H1 (cell line): ENCODE measurements around the gene SLC25A38. TPM values are rescaled to one million over a fixed set of nuclear protein-coding genes. Genes with fewer than 3 reads are reported as not detected.

ENCODE experiments used
- CTCF ChIA-PET: fragments of 300-600 bp; sonication (Branson Sonifier 250); formaldehyde crosslinking; loops from one replicate; lab custom pipeline; 2021; ENCODE audit not compliant: partially characterized antibody; lab: Charles Lee
- POLR2A ChIA-PET: fragments of 300-600 bp; sonication (Branson Sonifier 250); formaldehyde crosslinking; loops from one replicate; lab custom pipeline; 2021; ENCODE audit warnings: inconsistent platforms; ENCODE audit not compliant: partially characterized antibody; lab: Charles Lee
- DNase-seq, 2 experiments: peaks; one replicate each; pipeline versions ENCODE4 v3.0.0 to v3.0.0-alpha.2; 2010 to 2022; ENCODE audit warnings: low spot score in 2 of 2, low read depth in 1 of 2, mixed read lengths in 1 of 2
- FAIRE-seq: peaks from 2 replicates; lab custom pipeline; 2011; peaks lifted over from hg19 to GRCh38; lab: Jason Lieb, UNC
- H2AFZ ChIP-seq: 2 replicates; pipeline ENCODE4 v1.8.1; 2012; ENCODE audit warnings: low read length, inconsistent platforms
- H2AK5ac ChIP-seq: 2 replicates; pipeline ENCODE4 v1.6.1; 2013; ENCODE audit warnings: low read depth, low read length
- H2BK120ac ChIP-seq: replicated peaks from 2 replicates; pipeline ENCODE3; 2013; ENCODE audit warnings: low read depth, low read length, inconsistent platforms
- H2BK12ac ChIP-seq: 2 replicates; pipeline ENCODE4 v1.6.1; 2013; ENCODE audit warnings: low read depth, low read length
- H2BK15ac ChIP-seq: 2 replicates; pipeline ENCODE4 v1.6.1; 2013; ENCODE audit warnings: low read length
- H2BK20ac ChIP-seq: 2 replicates; pipeline ENCODE4 v1.6.1; 2013; ENCODE audit warnings: low read length
- H2BK5ac ChIP-seq: 2 replicates; pipeline ENCODE4 v1.6.1; 2013; ENCODE audit warnings: low read depth, low read length
- H3K14ac ChIP-seq: 2 replicates; pipeline ENCODE4 v1.6.1; 2013; ENCODE audit warnings: inconsistent platforms; ENCODE audit not compliant: insufficient read length
- H3K18ac ChIP-seq: 2 replicates; pipeline ENCODE4 v1.6.1; 2013; ENCODE audit warnings: low read length; ENCODE audit errors: extremely low read depth
- H3K23ac ChIP-seq: 2 replicates; pipeline ENCODE4 v1.6.1; 2013; ENCODE audit warnings: inconsistent platforms; ENCODE audit not compliant: insufficient read length
- H3K23me2 ChIP-seq: 2 replicates; pipeline ENCODE4 v1.6.1; 2013; ENCODE audit warnings: low read depth, low read length
- H3K27ac ChIP-seq: 2 replicates; pipeline ENCODE4 v1.6.1; 2011; ENCODE audit warnings: low read depth, low read length, inconsistent platforms
- H3K27me3 ChIP-seq, 4 experiments: replicated peaks in 1 of 4; 1 replicate in 1 of 4; 2 replicates in 3 of 4; pipeline versions ENCODE4 v1.6.1 to v1.8.1; 2011 to 2013; ENCODE audit warnings: low read length in 3 of 4, mild to moderate bottlenecking in 3 of 4, inconsistent platforms in 2 of 4, mixed read lengths in 2 of 4, moderate library complexity in 1 of 4; ENCODE audit not compliant: control insufficient read depth in 3 of 4, insufficient read depth in 3 of 4; ENCODE audit errors: extremely low read depth in 1 of 4
- H3K36me3 ChIP-seq, 4 experiments: 2 replicates each; pipeline versions ENCODE4 v1.6.1 to v1.8.1; 2011 to 2013; ENCODE audit warnings: mild to moderate bottlenecking in 4 of 4, low read length in 3 of 4, moderate library complexity in 2 of 4, control low read depth in 1 of 4, inconsistent platforms in 1 of 4; ENCODE audit not compliant: insufficient read depth in 4 of 4, control insufficient read depth in 2 of 4
- H3K4ac ChIP-seq: replicated peaks from 2 replicates; pipeline ENCODE3; 2013; ENCODE audit warnings: low read length, low read depth, mixed read lengths, inconsistent platforms; ENCODE audit not compliant: insufficient read length
- H3K4me1 ChIP-seq, 4 experiments: replicated peaks in 1 of 4; 1 replicate in 1 of 4; 2 replicates in 3 of 4; pipeline versions ENCODE4 v1.6.1 to v1.8.1; 2011 to 2013; ENCODE audit warnings: low read length in 3 of 4, inconsistent platforms in 2 of 4, mixed read lengths in 1 of 4; ENCODE audit not compliant: insufficient read depth in 4 of 4, control insufficient read depth in 3 of 4
- H3K4me2 ChIP-seq, 2 experiments: 2 replicates each; pipeline versions ENCODE4 v1.6.1 to v1.8.1; 2011 to 2013; ENCODE audit warnings: low read depth in 2 of 2, low read length in 2 of 2, control low read depth in 1 of 2, inconsistent platforms in 1 of 2, mild to moderate bottlenecking in 1 of 2; ENCODE audit not compliant: insufficient read depth in 1 of 2
- H3K4me3 ChIP-seq, 4 experiments: fragments of 200-600, 300-600 bp in 1 of 4; sonication (generic), shearing (Covaris generic), sonication (Bioruptor Twin) in 1 of 4; 2 replicates each; pipeline versions ENCODE4 v1.5.1 to v1.8.1; 2011 to 2016; ENCODE audit warnings: low read length in 4 of 4, low read depth in 3 of 4, control low read depth in 2 of 4, inconsistent platforms in 2 of 4, mild to moderate bottlenecking in 2 of 4, mixed read lengths in 1 of 4, moderate library complexity in 1 of 4; ENCODE audit not compliant: insufficient read depth in 2 of 4; ENCODE audit errors: extremely low read depth in 1 of 4
- H3K56ac ChIP-seq: replicated peaks from 2 replicates; pipeline ENCODE3; 2013; ENCODE audit warnings: low read depth, mild to moderate bottlenecking, mixed read lengths, low read length, inconsistent platforms; ENCODE audit not compliant: insufficient read length
- H3K79me1 ChIP-seq: 2 replicates; pipeline ENCODE4 v1.6.1; 2013; ENCODE audit warnings: low read depth, low read length, control low read depth
- H3K79me2 ChIP-seq, 2 experiments: 2 replicates each; pipeline versions ENCODE4 v1.6.1 to v1.8.1; 2012 to 2013; ENCODE audit warnings: low read length in 2 of 2, mild to moderate bottlenecking in 2 of 2, inconsistent platforms in 1 of 2; ENCODE audit not compliant: insufficient read depth in 2 of 2, control insufficient read depth in 1 of 2
- H3K9ac ChIP-seq, 4 experiments: replicated peaks in 1 of 4; 1 replicate in 1 of 4; 2 replicates in 3 of 4; pipeline versions ENCODE4 v1.6.1 to v1.8.1; 2011 to 2013; ENCODE audit warnings: low read depth in 3 of 4, low read length in 3 of 4, control low read depth in 2 of 4, mild to moderate bottlenecking in 2 of 4, moderate library complexity in 2 of 4, inconsistent platforms in 1 of 4; ENCODE audit errors: extremely low read depth in 1 of 4
- H3K9me3 ChIP-seq, 2 experiments: 2 replicates each; pipeline versions ENCODE4 v1.6.1 to v1.8.1; 2012 to 2013; ENCODE audit warnings: mild to moderate bottlenecking in 2 of 2, moderate library complexity in 2 of 2, control low read depth in 1 of 2, inconsistent platforms in 1 of 2, low read depth in 1 of 2, low read length in 1 of 2, mixed read lengths in 1 of 2; ENCODE audit not compliant: insufficient read depth in 2 of 2
- H4K20me1 ChIP-seq, 2 experiments: replicated peaks in 1 of 2; 2 replicates each; pipeline versions ENCODE3 to v1.8.1; 2011 to 2013; ENCODE audit warnings: inconsistent platforms in 2 of 2, low read length in 2 of 2, mild to moderate bottlenecking in 1 of 2; ENCODE audit not compliant: insufficient read depth in 2 of 2, control insufficient read depth in 1 of 2
- H4K5ac ChIP-seq: 2 replicates; pipeline ENCODE4 v1.6.1; 2013; ENCODE audit warnings: low read length, low read depth, mixed read lengths, inconsistent platforms; ENCODE audit not compliant: insufficient read length
- H4K8ac ChIP-seq: 2 replicates; pipeline ENCODE4 v1.8.0; 2013; ENCODE audit warnings: mild to moderate bottlenecking, moderate library complexity, low read length, inconsistent platforms; ENCODE audit not compliant: insufficient read depth; ENCODE audit errors: extremely low read depth
- H4K91ac ChIP-seq: replicated peaks from 2 replicates; pipeline ENCODE3; 2013; ENCODE audit warnings: low read length, mixed read lengths, inconsistent platforms; ENCODE audit not compliant: insufficient read length
- ATF2 ChIP-seq: IDR thresholded peaks from 2 replicates; pipeline ENCODE4 v1.6.1; 2012; ENCODE audit warnings: low read length, inconsistent platforms
- POLR2AphosphoS5 ChIP-seq: IDR thresholded peaks from 2 replicates; pipeline ENCODE4 v1.6.1; 2011; ENCODE audit warnings: low read depth, low read length
- POU5F1 ChIP-seq: IDR thresholded peaks from 2 replicates; pipeline ENCODE4 v1.6.1; 2011; ENCODE audit warnings: low read depth, mild to moderate bottlenecking, low read length, moderate library complexity
- RNF2 ChIP-seq: fragments of 200-900, 300-1000 bp; sonication (generic); IDR thresholded peaks from 2 replicates; pipeline ENCODE4 v1.7.1; 2016; ENCODE audit warnings: borderline replicate concordance, low read depth, mild to moderate bottlenecking, antibody characterized with exemption, low read length; ENCODE audit not compliant: poor library complexity, severe bottlenecking; ENCODE audit errors: missing control alignments
- WGBS, 2 experiments: shearing (Covaris generic) in 1 of 2; methylation state at CpG; one replicate each; pipeline versions ENCODE4 v1.1.6 to v1.1.7; 2013 to 2015; ENCODE audit warnings: low lambda C conversion rate in 2 of 2, mixed read lengths in 2 of 2, inconsistent platforms in 1 of 2, low coverage in 1 of 2, missing lambda C conversion rate in 1 of 2; ENCODE audit not compliant: insufficient replicate concordance in 2 of 2, insufficient coverage in 1 of 2, insufficient read length in 1 of 2; ENCODE audit errors: extremely low coverage in 1 of 2, missing lambda C conversion rate in 1 of 2; 5-methylcytosine and 5-hydroxymethylcytosine counted together
- polyA plus RNA-seq, 7 experiments: library from polyadenylated mRNA; depleted of rRNA in 3 of 7; stranded (reverse) in 5 of 7; unstranded in 2 of 7; fragments of >200 nt in 5 of 7; fragments of 200-250 nt in 2 of 7; gene quantifications; 1 replicate in 5 of 7; 2 replicates in 1 of 7; 4 replicates in 1 of 7; pipeline versions ENCODE4 v1.2.1 to v1.2.3, GENCODE V29; 2011 to 2013; ENCODE audit warnings: missing spikeins in 2 of 7, mixed read lengths in 2 of 7
- total RNA-seq: library from RNA; stranded (reverse); fragmentation: NEBNext Ultra II Directional; extraction: Animal tissue kit (Norgen Biotek cat#: 25700); gene quantifications from 2 replicates; pipeline ENCODE4 v1.2.1, GENCODE V29; 2021

The SLC25A38 gene
- total and polyA plus RNA-seq, 2 of the 8 experiments (the other 6 are each of a cell fraction or from before 2014, with no cell fraction given) = 41.2 to 45.8 TPM

DNA sequence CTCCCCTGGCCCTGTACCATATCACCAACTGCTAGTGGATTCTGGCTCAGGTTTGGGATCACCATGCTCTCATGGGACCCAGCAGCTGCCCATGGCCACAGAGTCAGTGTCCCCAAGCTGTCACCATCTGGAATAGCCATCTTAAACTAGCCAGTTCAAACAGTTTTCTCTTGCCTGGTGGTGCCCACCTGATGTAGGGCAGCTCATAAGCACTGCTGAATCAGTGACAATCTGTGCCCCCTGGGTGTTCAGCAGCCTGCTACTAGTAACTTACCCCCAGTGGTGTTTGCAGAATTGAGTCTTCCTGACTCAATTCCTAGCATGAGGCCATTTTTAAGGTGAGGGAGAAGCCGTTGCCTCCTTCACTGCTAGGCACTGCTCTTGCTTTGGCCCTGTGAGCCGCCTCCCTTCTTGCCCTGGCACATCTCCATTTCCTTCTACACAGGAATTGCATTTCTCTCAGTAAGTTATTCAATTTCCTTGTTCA lies 31.3 kb downstream of the SLC25A38 start:
- H3K9me3 ChIP-seq = no peaks in the 10 kb centered on the region
- no peak overlapping the region for H3K23ac ChIP-seq
- no peak overlapping the region for H2BK15ac ChIP-seq
- H2BK120ac ChIP-seq = no peak overlapping the region
- H3K9ac ChIP-seq = no peak overlapping the region
- H2BK20ac ChIP-seq = no peak overlapping the region
- no peaks in the 10 kb centered on the region for H3K27me3 ChIP-seq
- no peak overlapping the region for H2AFZ ChIP-seq
- no peak overlapping the region for H4K5ac ChIP-seq
- H3K14ac ChIP-seq = no peak overlapping the region
- no peak overlapping the region for H2BK12ac ChIP-seq
- H3K4ac ChIP-seq = no peak overlapping the region
- H2BK5ac ChIP-seq = no peak overlapping the region
- H3K56ac ChIP-seq = no peak overlapping the region
- no peak overlapping the region for H3K4me2 ChIP-seq
- WGBS, 2 experiments = 81% methylated on average over 2 of the region's 2 CpGs; no CpG with 5 or more reads in 1 of the 2 experiments
- no peak overlapping the region for H3K18ac ChIP-seq
- H4K20me1 ChIP-seq = peaks cover 14 to 16% of the 10 kb centered on the region in 2 experiments
- no peak overlapping the region for H2AK5ac ChIP-seq
- no peak for FAIRE-seq
- H3K4me3 ChIP-seq = no peak overlapping the region
- ChIA-PET CTCF (interaction anchor here (0.5 to 2.7 kb wide), 11 partner anchors 11 to 198 kb away, joined by 3 to 12 read pairs (median 4); no protein-coding TSS in a partner anchor), POLR2A (interaction anchor here (0.6 to 18.6 kb wide), 18 partner anchors 8 to 895 kb away, joined by 3 to 771 read pairs (median 4); partner anchors contain the start of genes EIF1B, RPSA and SLC25A38)
- H3K23me2 ChIP-seq = no peaks in the 10 kb centered on the region
- H4K91ac ChIP-seq = no peak overlapping the region
- H3K36me3 ChIP-seq = peaks cover 26 to 53% (median 42%) of the 10 kb centered on the region in 4 experiments
- peaks cover 0 to 10% of the 10 kb centered on the region in 2 experiments; a peak in 2 of 4 replicates for H3K79me2 ChIP-seq
- DNase-seq = peak in 1 of 2 experiments; percentile 61
- H4K8ac ChIP-seq = no peak overlapping the region
- peaks cover 0 to 3% (median 0%) of the 10 kb centered on the region in 4 experiments; a peak in 3 of 7 replicates for H3K4me1 ChIP-seq
- peak overlapping the region; percentile 32; the same call in 1 of the 2 replicates for H3K27ac ChIP-seq
- no peaks in the 10 kb centered on the region for H3K79me1 ChIP-seq
- no peak for TF ChIP-seq RNF2
- TF ChIP-seq POU5F1 = no peak
- peak; percentile 95 for TF ChIP-seq POLR2AphosphoS5
- peak; percentile 74 for TF ChIP-seq ATF2
